HG02571 (cell line): ENCODE data around the gene ZNF568.

Experiments
- ATAC-seq: cut with Tn5 transposase; IDR thresholded peaks from one replicate; pipeline ENCODE4 v1.9.1; 2021; ENCODE audit warnings: mild to moderate bottlenecking, moderate library complexity; ENCODE audit not compliant: unreplicated experiment

ZNF568 gene

GRCh38 chr19:36915992-36916830, at the start of gene ZNF568, which contains the start of gene ZNF829:
ZNF568 (plus strand) TSS chr19:36916332; CDS start chr19:36922771, 6,439 bp downstream.
ZNF829 (minus strand) TSS chr19:36916291; CDS start chr19:36915167, 1,124 bp downstream.
- peak; percentile 92 for ATAC-seq

- ATAC-seq: no peak
Observed at GRCh38 chr19:36876993-36877938, 38.9 kb upstream of the ZNF568 start.

GRCh38 chr19:36891768-36892357, 24.3 kb upstream of the ZNF568 start:
- ATAC-seq: no peak

- no peak for ATAC-seq
Observed at GRCh38 chr19:36894849-36895383, 21.2 kb upstream of the ZNF568 start.

- ATAC-seq: no peak
Observed at GRCh38 chr19:36898422-36898821, 17.7 kb upstream of the ZNF568 start.

- no peak for ATAC-seq
Observed at GRCh38 chr19:36916991-36917390, 859 bp downstream of the ZNF568 start.

GRCh38 chr19:36918090-36918489, 2.0 kb downstream of the ZNF568 start:
- ATAC-seq: no peak

- ATAC-seq: no peak
Observed at GRCh38 chr19:36931684-36932083, 15.6 kb downstream of the ZNF568 start.

GRCh38 chr19:36939153-36939552, 23.0 kb downstream of the ZNF568 start:
- no peak for ATAC-seq

GRCh38 chr19:36950335-36951119, 34.4 kb downstream of the ZNF568 start:
- no peak for ATAC-seq

GRCh38 chr19:36962346-36962745, 46.2 kb downstream of the ZNF568 start:
- no peak for ATAC-seq

GRCh38 chr19:36963280-36963679, 47.1 kb downstream of the ZNF568 start:
- no peak for ATAC-seq

GRCh38 chr19:36972571-36972970, 56.4 kb downstream of the ZNF568 start:
- no peak for ATAC-seq

- ATAC-seq: no peak
Observed at GRCh38 chr19:36973021-36973843, 57.1 kb downstream of the ZNF568 start.

GRCh38 chr19:36973844-36974195, 57.7 kb downstream of the ZNF568 start:
- ATAC-seq: no peak

GRCh38 chr19:36986131-36986530, 70.0 kb downstream of the ZNF568 start:
- ATAC-seq: no peak

GRCh38 chr19:36986601-36987000, 70.5 kb downstream of the ZNF568 start:
- ATAC-seq: no peak

- ATAC-seq: no peak
Observed at GRCh38 chr19:36987091-36987490, 71.0 kb downstream of the ZNF568 start.

- ATAC-seq: no peak
Observed at GRCh38 chr19:36997152-36997842, 81.2 kb downstream of the ZNF568 start.
